GM23248 (cell line): ENCODE data around the gene RAB18.
"Not testable (repeated sequence)": the region's sequence is repeated elsewhere in the genome, so short reads cannot be mapped to it uniquely, and the experiment has no call there.

Source experiments
- EZH2 ChIP-seq: fragments of 200-600 bp; sonication (generic); IDR thresholded peaks from 2 replicates; pipeline ENCODE4 v1.6.1; 2018; ENCODE audit warnings: antibody characterized with exemption, mild to moderate bottlenecking; ENCODE audit not compliant: insufficient read depth, poor library complexity, severe bottlenecking
- EZH2phosphoT487 ChIP-seq: fragments of 200-600 bp; sonication (generic); IDR thresholded peaks from 2 replicates; pipeline ENCODE4 v1.6.1; 2018; ENCODE audit warnings: antibody characterized with exemption, moderate library complexity, mild to moderate bottlenecking, low read depth; ENCODE audit not compliant: insufficient read depth

DNA sequence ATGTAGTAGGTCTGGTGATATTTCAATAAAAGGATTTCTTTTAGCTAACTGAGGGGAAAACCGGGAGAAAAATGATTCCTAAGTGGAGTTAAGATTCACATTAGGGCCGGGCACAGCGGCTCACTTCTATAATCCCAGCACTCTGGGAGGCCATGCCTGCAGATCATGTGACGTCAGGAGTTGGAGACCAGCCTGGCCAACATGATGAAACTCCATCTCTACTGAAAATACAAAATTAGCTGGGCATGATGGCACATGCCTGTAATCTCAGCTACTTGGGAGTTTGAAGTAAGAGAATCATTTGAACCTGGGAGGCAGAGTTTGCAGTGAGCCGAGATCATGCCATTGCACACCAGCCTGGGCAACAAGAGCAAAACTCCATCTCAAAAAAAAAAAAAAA lies 72.9 kb downstream of the RAB18 start:
- TF ChIP-seq EZH2phosphoT487, EZH2: not testable (repeated sequence)
